HUES64 (cell line): ENCODE data around the gene CNKSR3.

Source experiments
- H3K27ac ChIP-seq: 2 replicates; pipeline ENCODE4 v1.7.0; 2013; ENCODE audit warnings: low read depth, low read length, inconsistent platforms
- H3K27me3 ChIP-seq: 2 replicates; pipeline ENCODE4 v1.6.1; 2013; ENCODE audit warnings: mild to moderate bottlenecking, low read length; ENCODE audit not compliant: insufficient read depth
- H3K36me3 ChIP-seq: 2 replicates; pipeline ENCODE4 v1.6.1; 2013; ENCODE audit warnings: mild to moderate bottlenecking, low read length; ENCODE audit not compliant: insufficient read depth
- H3K4me1 ChIP-seq: 2 replicates; pipeline ENCODE4 v1.6.1; 2013; ENCODE audit warnings: mild to moderate bottlenecking, low read length, moderate library complexity; ENCODE audit not compliant: insufficient read depth
- H3K4me3 ChIP-seq: 2 replicates; pipeline ENCODE4 v1.5.1; 2013; ENCODE audit warnings: mild to moderate bottlenecking, low read length, moderate library complexity
- H3K9ac ChIP-seq: 2 replicates; pipeline ENCODE4 v1.6.1; 2013; ENCODE audit warnings: mild to moderate bottlenecking, low read depth, low read length
- H3K9me3 ChIP-seq: 2 replicates; pipeline ENCODE4 v1.6.1; 2013; ENCODE audit warnings: low read depth, low read length; ENCODE audit not compliant: insufficient read depth
- WGBS: fragments of 150-250, 120-280 bp; methylation state at CpG from one replicate; pipeline ENCODE4 v1.1.7; 2013; ENCODE audit warnings: missing lambda C conversion rate; 5-methylcytosine and 5-hydroxymethylcytosine counted together

CNKSR3 gene

GRCh38 chr6:154356690-154357089 lies 153.8 kb downstream of the CNKSR3 start, which contains the start of gene IPCEF1:
TSS of gene IPCEF1 (minus strand) at chr6:154356803. CDS start at chr6:154265947, 90,856 bp downstream.
- Histone ChIP-seq H3K9ac (no peak within 1 kb of the TSS), H3K4me1 (no peaks in the 10 kb centered on the region), H3K4me3 (no peak within 1 kb of the TSS), H3K27me3 (no peaks in the 10 kb centered on the region), H3K36me3 (no peaks in the 10 kb centered on the region), H3K9me3 (no peaks in the 10 kb centered on the region), H3K27ac (no peak within 1 kb of the TSS)
- 96% methylated on average over 3 of the region's 3 CpGs for WGBS

- H3K27me3 ChIP-seq, result no peaks in the 10 kb centered on the region
- 94% methylated on average over 2 of the region's 2 CpGs for WGBS
- H3K4me3 ChIP-seq, result no peak overlapping the region
- H3K9me3 ChIP-seq, result no peaks in the 10 kb centered on the region
- no peak overlapping the region for H3K27ac ChIP-seq
- no peak overlapping the region for H3K9ac ChIP-seq
- no peaks in the 10 kb centered on the region for H3K4me1 ChIP-seq
- no peaks in the 10 kb centered on the region for H3K36me3 ChIP-seq
Observed at GRCh38 chr6:154356113-154356512, 154.4 kb downstream of the CNKSR3 start.

GRCh38 chr6:154354265-154354777 lies 156.2 kb downstream of the CNKSR3 start:
- H3K9ac ChIP-seq, result no peak overlapping the region
- no peaks in the 10 kb centered on the region for H3K9me3 ChIP-seq
- H3K4me3 ChIP-seq, result no peak overlapping the region
- H3K4me1 ChIP-seq, result no peaks in the 10 kb centered on the region
- no peaks in the 10 kb centered on the region for H3K36me3 ChIP-seq
- WGBS, result 93% methylated on average over 8 of the region's 8 CpGs
- no peak overlapping the region for H3K27ac ChIP-seq
- H3K27me3 ChIP-seq, result no peaks in the 10 kb centered on the region

- no peaks in the 10 kb centered on the region for H3K9me3 ChIP-seq
- no peaks in the 10 kb centered on the region for H3K4me1 ChIP-seq
- no peaks in the 10 kb centered on the region for H3K36me3 ChIP-seq
- WGBS, result no CpG with 5 or more reads among the region's 1 CpG
- no peak overlapping the region for H3K9ac ChIP-seq
- H3K27ac ChIP-seq, result no peak overlapping the region
- no peaks in the 10 kb centered on the region for H3K27me3 ChIP-seq
- no peak overlapping the region for H3K4me3 ChIP-seq
Observed at GRCh38 chr6:154353626-154354025, 156.9 kb downstream of the CNKSR3 start.

- no peak overlapping the region for H3K9ac ChIP-seq
- H3K4me1 ChIP-seq, result no peaks in the 10 kb centered on the region
- 96% methylated on average over 14 of the region's 15 CpGs for WGBS
- no peaks in the 10 kb centered on the region for H3K27me3 ChIP-seq
- H3K4me3 ChIP-seq, result no peak overlapping the region
- no peak overlapping the region for H3K27ac ChIP-seq
- no peaks in the 10 kb centered on the region for H3K36me3 ChIP-seq
- no peaks in the 10 kb centered on the region for H3K9me3 ChIP-seq
Observed at GRCh38 chr6:154352898-154353585, 157.4 kb downstream of the CNKSR3 start.

- Histone ChIP-seq H3K27ac (no peak overlapping the region), H3K4me3 (no peak overlapping the region), H3K36me3 (no peaks in the 10 kb centered on the region), H3K4me1 (no peaks in the 10 kb centered on the region), H3K9me3 (no peaks in the 10 kb centered on the region), H3K27me3 (no peaks in the 10 kb centered on the region), H3K9ac (no peak overlapping the region)
- 96% methylated on average over 3 of the region's 3 CpGs for WGBS
Observed at GRCh38 chr6:154350293-154350692, 160.2 kb downstream of the CNKSR3 start.

GRCh38 chr6:154347981-154348380 lies 162.5 kb downstream of the CNKSR3 start:
- H3K36me3 ChIP-seq, result no peaks in the 10 kb centered on the region
- H3K4me1 ChIP-seq, result peaks cover 13% of the 10 kb centered on the region; the same call in 1 of the 2 replicates
- no peaks in the 10 kb centered on the region for H3K9me3 ChIP-seq
- H3K27ac ChIP-seq, result no peak overlapping the region
- WGBS, result 96% methylated on average over 6 of the region's 6 CpGs
- no peaks in the 10 kb centered on the region for H3K27me3 ChIP-seq
- no peak overlapping the region for H3K9ac ChIP-seq
- no peak overlapping the region for H3K4me3 ChIP-seq

GRCh38 chr6:154345811-154346210 lies 164.7 kb downstream of the CNKSR3 start:
- H3K27ac ChIP-seq, result no peak overlapping the region
- H3K9me3 ChIP-seq, result no peaks in the 10 kb centered on the region
- H3K4me3 ChIP-seq, result no peak overlapping the region
- no peaks in the 10 kb centered on the region for H3K27me3 ChIP-seq
- no peak overlapping the region for H3K9ac ChIP-seq
- H3K4me1 ChIP-seq, result peaks cover 28% of the 10 kb centered on the region
- 91% methylated on average over 4 of the region's 4 CpGs for WGBS
- H3K36me3 ChIP-seq, result no peaks in the 10 kb centered on the region

- WGBS, result 43% methylated on average over 16 of the region's 16 CpGs
- Histone ChIP-seq H3K4me1 (peaks cover 28% of the 10 kb centered on the region), H3K27ac (peak overlapping the region; percentile 75; the same call in 1 of the 2 replicates), H3K27me3 (no peaks in the 10 kb centered on the region), H3K9me3 (no peaks in the 10 kb centered on the region), H3K4me3 (peak overlapping the region; percentile 32), H3K9ac (peak overlapping the region; percentile 59), H3K36me3 (no peaks in the 10 kb centered on the region)
Observed at GRCh38 chr6:154343473-154344308, 166.8 kb downstream of the CNKSR3 start.

GRCh38 chr6:154341871-154342270 lies 168.6 kb downstream of the CNKSR3 start:
- H3K4me3 ChIP-seq, result no peak overlapping the region
- H3K36me3 ChIP-seq, result no peaks in the 10 kb centered on the region
- H3K9ac ChIP-seq, result no peak overlapping the region
- H3K9me3 ChIP-seq, result no peaks in the 10 kb centered on the region
- no peaks in the 10 kb centered on the region for H3K27me3 ChIP-seq
- 68% methylated on average over 5 of the region's 5 CpGs for WGBS
- peaks cover 28% of the 10 kb centered on the region for H3K4me1 ChIP-seq
- no peak overlapping the region; the same call in 1 of the 2 replicates for H3K27ac ChIP-seq

GRCh38 chr6:154341336-154341735 lies 169.1 kb downstream of the CNKSR3 start:
- Histone ChIP-seq H3K9me3 (no peaks in the 10 kb centered on the region), H3K9ac (no peak overlapping the region), H3K36me3 (no peaks in the 10 kb centered on the region), H3K27ac (no peak overlapping the region; the same call in 1 of the 2 replicates), H3K4me3 (no peak overlapping the region), H3K4me1 (peaks cover 28% of the 10 kb centered on the region), H3K27me3 (no peaks in the 10 kb centered on the region)
- 71% methylated on average over 3 of the region's 4 CpGs for WGBS
